ENCODE data around the gene FAT4. TPM values are rescaled to one million over a fixed set of nuclear protein-coding genes. Genes with fewer than 3 reads are reported as not detected.

Gene FAT4
- total RNA-seq, 4 donors from 2014 or later = 10.2 to 44.8 (median 15.6) TPM

- TF ChIP-seq CTCF (IDR thresholded peaks at IDR 0.05) = no peak
- DNase-seq (ENCODE audit: low spot score) (no peak), ATAC-seq (ENCODE audit: low FRiP score) (no peak)
These were observed 16.4 kb downstream of the FAT4 start for GRCh38 chr4:125331116-125331515.

GRCh38 chr4:125334926-125335325, 20.2 kb downstream of the FAT4 start:
- no peak for TF ChIP-seq CTCF (IDR thresholded peaks at IDR 0.05)
- DNase-seq (ENCODE audit: low spot score) (no peak), ATAC-seq (ENCODE audit: low FRiP score) (no peak)

- TF ChIP-seq CTCF (IDR thresholded peaks at IDR 0.05) = no peak
- no peak for DNase-seq (ENCODE audit: low spot score)
- ATAC-seq (ENCODE audit: low FRiP score) = no peak
These were observed 24.1 kb downstream of the FAT4 start for GRCh38 chr4:125338814-125339213.

- ATAC-seq (ENCODE audit: low FRiP score) (no peak), DNase-seq (ENCODE audit: low spot score) (no peak)
- no peak for TF ChIP-seq CTCF (IDR thresholded peaks at IDR 0.05)
These were observed 29.4 kb downstream of the FAT4 start for GRCh38 chr4:125344198-125344597.

- DNase-seq (ENCODE audit: low spot score) = no peak
- no peak for TF ChIP-seq CTCF (IDR thresholded peaks at IDR 0.05)
- no peak for ATAC-seq (ENCODE audit: low FRiP score)
These were observed 31.9 kb downstream of the FAT4 start for GRCh38 chr4:125346616-125347015.

- DNase-seq (ENCODE audit: low spot score) = no peak
- no peak for ATAC-seq (ENCODE audit: low FRiP score)
- no peak for TF ChIP-seq CTCF (IDR thresholded peaks at IDR 0.05)
These were observed 35.8 kb downstream of the FAT4 start for GRCh38 chr4:125350470-125351135.

- DNase-seq (ENCODE audit: low spot score) (no peak), ATAC-seq (ENCODE audit: low FRiP score) (no peak)
- no peak for TF ChIP-seq CTCF (IDR thresholded peaks at IDR 0.05)
These were observed 37.8 kb downstream of the FAT4 start for GRCh38 chr4:125352521-125352920.
